Endothelial cell of umbilical vein (primary cell): ENCODE measurements around the gene MTA2. TPM values are rescaled to one million over a fixed set of nuclear protein-coding genes. Genes with fewer than 3 reads are reported as not detected.

Experiments used
- BruUV-seq: library from RNA; stranded (reverse); fragments of 400-500 nt; replicated peaks from 2 replicates; lab custom pipeline; 2021; lab: Mats Ljungman, UMichigan
- CTCF ChIA-PET: fragments of 300-600, 350-600 bp; sonication (Branson Sonifier 250); formaldehyde crosslinking; loops from one replicate; lab custom pipeline; 2021; ENCODE audit warnings: antibody characterized with exemption, inconsistent platforms; lab: Charles Lee
- POLR2A ChIA-PET: fragments of 300-600, 350-600 bp; sonication (Branson Sonifier 250); formaldehyde crosslinking; loops from one replicate; lab custom pipeline; 2021; ENCODE audit warnings: antibody characterized with exemption, inconsistent platforms; lab: Charles Lee
- DNase-seq: peaks from one replicate; pipeline ENCODE4 v3.0.0-alpha.2; 2011; ENCODE audit warnings: low read depth, low spot score
- FAIRE-seq: peaks from 2 replicates; lab custom pipeline; 2011; peaks lifted over from hg19 to GRCh38; lab: Jason Lieb, UNC
- H2AFZ ChIP-seq: 2 replicates; pipeline ENCODE4 v1.6.0; 2012; ENCODE audit warnings: low read depth, low read length, control low read depth, inconsistent platforms
- H3K27ac ChIP-seq: 2 replicates; pipeline ENCODE4 v1.5.1; 2011; ENCODE audit warnings: low read depth, mild to moderate bottlenecking, control low read depth, low read length, moderate library complexity; ENCODE audit not compliant: insufficient read depth
- H3K27me3 ChIP-seq, 2 experiments: 2 replicates each; pipeline versions ENCODE4 v1.6.0 to v1.6.1; 2011; ENCODE audit warnings: low read length in 2 of 2, mixed read lengths in 1 of 2; ENCODE audit not compliant: control insufficient read depth in 2 of 2, insufficient read depth in 2 of 2
- H3K36me3 ChIP-seq, 2 experiments: 2 replicates in 1 of 2; 3 replicates in 1 of 2; pipeline ENCODE4 v1.5.1; 2011; ENCODE audit warnings: low read length in 2 of 2, mild to moderate bottlenecking in 1 of 2, moderate library complexity in 1 of 2; ENCODE audit not compliant: control insufficient read depth in 2 of 2, insufficient read depth in 2 of 2; ENCODE audit errors: extremely low read depth in 1 of 2
- H3K4me1 ChIP-seq: 3 replicates; pipeline ENCODE4 v1.5.1; 2011; ENCODE audit warnings: mild to moderate bottlenecking, low read length; ENCODE audit not compliant: control insufficient read depth, insufficient read depth; ENCODE audit errors: extremely low read depth
- H3K4me2 ChIP-seq: 2 replicates; pipeline ENCODE4 v1.6.1; 2011; ENCODE audit warnings: low read length, control low read depth, mixed read lengths; ENCODE audit not compliant: insufficient read depth
- H3K4me3 ChIP-seq, 3 experiments: fragments of 200-600 bp in 1 of 3; sonication (generic), shearing (Covaris generic) in 1 of 3; replicated peaks in 1 of 3; 2 replicates each; pipeline ENCODE4 v1.5.1; 2011 to 2016; ENCODE audit warnings: control low read depth in 3 of 3, low read length in 3 of 3, mild to moderate bottlenecking in 2 of 3, inconsistent platforms in 1 of 3, low read depth in 1 of 3, moderate library complexity in 1 of 3; ENCODE audit not compliant: insufficient read depth in 1 of 3
- H3K79me2 ChIP-seq: 2 replicates; pipeline ENCODE4 v1.6.0; 2012; ENCODE audit warnings: low read length, inconsistent platforms; ENCODE audit not compliant: control insufficient read depth, insufficient read depth
- H3K9ac ChIP-seq: replicated peaks from 2 replicates; pipeline ENCODE3; 2011; ENCODE audit warnings: low read length, control low read depth; ENCODE audit not compliant: insufficient read depth; ENCODE audit errors: extremely low read depth
- H3K9me1 ChIP-seq: replicated peaks from 3 replicates; pipeline ENCODE4 v1.6.0; 2011; ENCODE audit warnings: mild to moderate bottlenecking, low read length; ENCODE audit not compliant: control insufficient read depth, insufficient read depth; ENCODE audit errors: extremely low read depth
- H3K9me3 ChIP-seq: replicated peaks from 2 replicates; pipeline ENCODE4 v1.5.1; 2012; ENCODE audit warnings: low read length, inconsistent platforms; ENCODE audit not compliant: control insufficient read depth, insufficient read depth
- H4K20me1 ChIP-seq: replicated peaks from 2 replicates; pipeline ENCODE3; 2011; ENCODE audit warnings: mild to moderate bottlenecking, low read length; ENCODE audit not compliant: control insufficient read depth, insufficient read depth; ENCODE audit errors: extremely low read depth
- EZH2 ChIP-seq: IDR thresholded peaks from 2 replicates; pipeline ENCODE4 v1.6.1; 2012; ENCODE audit warnings: borderline replicate concordance, low read depth, mild to moderate bottlenecking, moderate library complexity, low read length, inconsistent platforms; ENCODE audit not compliant: severe bottlenecking
- FOS ChIP-seq: IDR thresholded peaks from 2 replicates; pipeline ENCODE4 v1.6.1; 2011; ENCODE audit warnings: mild to moderate bottlenecking, low read length, moderate library complexity, borderline replicate concordance; ENCODE audit not compliant: insufficient read depth
- GATA2 ChIP-seq: IDR thresholded peaks from 2 replicates; pipeline ENCODE4 v1.7.0; 2011; ENCODE audit warnings: low read depth, mild to moderate bottlenecking, moderate library complexity, mixed read lengths, low read length; ENCODE audit not compliant: insufficient read length, insufficient read depth
- JUN ChIP-seq: IDR thresholded peaks from 2 replicates; pipeline ENCODE4 v1.6.1; 2011; ENCODE audit warnings: borderline replicate concordance, low read depth; ENCODE audit not compliant: insufficient read length, insufficient read depth
- MYC ChIP-seq: IDR thresholded peaks from one replicate; pipeline ENCODE4 v1.6.1; 2011; ENCODE audit warnings: mild to moderate bottlenecking, low read depth, low read length
- POLR2A ChIP-seq: IDR thresholded peaks from 2 replicates; pipeline ENCODE4 v1.6.1; 2012; ENCODE audit warnings: low read depth, mild to moderate bottlenecking, control low read depth, low read length
- POLR2AphosphoS5 ChIP-seq: IDR thresholded peaks from 2 replicates; pipeline ENCODE4 v1.6.1; 2012; ENCODE audit warnings: low read depth, mild to moderate bottlenecking, control low read depth, low read length, moderate library complexity; ENCODE audit not compliant: insufficient read depth
- dilution Hi-C: fragments of 300-500 bp; cut with MboI; formaldehyde crosslinking; loops from one replicate; pipeline ENCODE4 v1.15.0; 2019; ENCODE audit warnings: low sequenced_read_pairs; ENCODE audit not compliant: extremely low pct_ligation_motif_present
- intact Hi-C: fragments of 100-400 bp; cut with micrococcal nuclease; formaldehyde crosslinking; loops from one replicate; pipeline ENCODE4 v1.10.0; 2022
- polyA plus RNA-seq, 4 experiments: library from polyadenylated mRNA; depleted of rRNA in 3 of 4; stranded (reverse) in 3 of 4; unstranded in 1 of 4; fragments of >200 nt; gene quantifications; 2 replicates each; pipeline versions ENCODE4 v1.2.1 to v1.2.3, GENCODE V29; 2011 to 2012; ENCODE audit warnings: missing spikeins in 1 of 4
- total RNA-seq: library from RNA; stranded (reverse); gene quantifications from 2 replicates; pipeline ENCODE4 v1.2.3, GENCODE V29; 2021
- TF ChIP-seq, protein P1 (sequence below): IDR thresholded peaks from 2 replicates; pipeline ENCODE4 v1.6.1; 2011; ENCODE audit not compliant: insufficient read depth, insufficient read length
- TF ChIP-seq, protein P2 (sequence below), 2 donors: IDR thresholded peaks; 1 replicate in 1 of 2; 2 replicates in 1 of 2; pipeline ENCODE4 v1.5.1; 2011; ENCODE audit warnings: low read length in 2 of 2, mild to moderate bottlenecking in 2 of 2, moderate library complexity in 2 of 2, control low read depth in 1 of 2, inconsistent platforms in 1 of 2, low read depth in 1 of 2; ENCODE audit not compliant: insufficient read depth in 1 of 2; ENCODE audit errors: extremely low read depth in 1 of 2

The MTA2 gene
- total and polyA plus RNA-seq, 2 donors (not counting 3 experiments of a cell fraction or from before 2014, with no cell fraction given) = 40.4 to 166 TPM

DNA sequence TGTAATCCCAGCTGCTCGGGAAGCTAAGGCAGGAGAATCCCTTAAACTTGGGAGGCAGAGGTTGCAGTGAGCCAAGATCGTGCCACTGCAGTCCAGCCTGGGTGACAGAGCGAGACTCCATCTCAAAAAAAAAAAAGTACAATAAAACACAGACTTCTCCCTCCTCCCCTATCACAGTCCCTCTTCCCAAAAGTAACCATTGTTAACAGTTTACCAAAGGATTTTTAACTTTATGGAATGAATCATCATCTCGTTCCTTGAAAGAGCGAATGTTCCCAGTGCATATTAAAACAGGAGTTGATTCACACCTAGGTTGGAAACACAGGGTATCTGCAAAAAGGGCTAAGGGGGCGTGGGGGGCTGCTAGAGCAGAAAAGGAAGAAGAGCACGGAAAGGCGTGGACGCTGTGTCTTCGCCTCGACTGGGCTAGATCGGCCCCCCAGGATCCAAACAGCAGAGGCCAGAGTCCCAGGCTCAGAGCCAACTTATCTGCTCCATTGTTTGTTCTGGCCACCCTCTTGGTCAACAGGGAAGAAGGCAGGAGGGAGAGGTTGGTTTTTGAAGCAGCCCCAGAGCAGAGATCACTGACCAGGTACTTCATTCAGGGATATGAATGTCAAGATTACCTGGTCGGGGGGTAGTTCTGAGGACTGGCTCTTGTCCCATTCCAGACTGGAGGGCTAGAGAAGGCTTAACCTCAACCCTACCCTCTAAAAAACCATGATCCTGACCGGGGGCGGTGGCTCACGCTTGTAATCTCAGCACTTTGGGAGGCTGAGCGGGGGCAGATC is 52.9 kb downstream of the MTA2 start:
- peak overlapping the region; percentile 59 for H2AFZ ChIP-seq
- H3K79me2 ChIP-seq = peaks cover 28% of the 10 kb centered on the region
- H3K36me3 ChIP-seq = no peaks in the 10 kb centered on the region
- peak overlapping the region; percentile 1 for H3K27ac ChIP-seq
- CTCF ChIA-PET = interaction anchor here (1.7 to 11.0 kb wide), 2 partner anchors 10 to 124 kb away, joined by 10 to 376 read pairs; no protein-coding TSS in a partner anchor
- no peak overlapping the region for H3K4me3 ChIP-seq
- no peaks in the 10 kb centered on the region for H3K9me1 ChIP-seq
- DNase-seq (peak; percentile 69), FAIRE-seq (peak; percentile 98)
- H3K9me3 ChIP-seq = no peaks in the 10 kb centered on the region
- no peaks in the 10 kb centered on the region for H3K27me3 ChIP-seq
- no peak overlapping the region for H3K9ac ChIP-seq
- TF ChIP-seq FOS (peak; percentile 33), POLR2AphosphoS5 (peak; percentile 48)
- TF ChIP-seq, protein P1, sequence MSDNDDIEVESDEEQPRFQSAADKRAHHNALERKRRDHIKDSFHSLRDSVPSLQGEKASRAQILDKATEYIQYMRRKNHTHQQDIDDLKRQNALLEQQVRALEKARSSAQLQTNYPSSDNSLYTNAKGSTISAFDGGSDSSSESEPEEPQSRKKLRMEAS = no peak
- H3K4me1 ChIP-seq = peaks cover 51% of the 10 kb centered on the region
- POLR2A ChIA-PET = no interaction called here
- BruUV-seq = no TSS peak
- intact Hi-C loops (no loop called here), dilution Hi-C loops (no loop called here)
- peak overlapping the region; percentile 37 for H3K4me2 ChIP-seq
- no peaks in the 10 kb centered on the region for H4K20me1 ChIP-seq

DNA sequence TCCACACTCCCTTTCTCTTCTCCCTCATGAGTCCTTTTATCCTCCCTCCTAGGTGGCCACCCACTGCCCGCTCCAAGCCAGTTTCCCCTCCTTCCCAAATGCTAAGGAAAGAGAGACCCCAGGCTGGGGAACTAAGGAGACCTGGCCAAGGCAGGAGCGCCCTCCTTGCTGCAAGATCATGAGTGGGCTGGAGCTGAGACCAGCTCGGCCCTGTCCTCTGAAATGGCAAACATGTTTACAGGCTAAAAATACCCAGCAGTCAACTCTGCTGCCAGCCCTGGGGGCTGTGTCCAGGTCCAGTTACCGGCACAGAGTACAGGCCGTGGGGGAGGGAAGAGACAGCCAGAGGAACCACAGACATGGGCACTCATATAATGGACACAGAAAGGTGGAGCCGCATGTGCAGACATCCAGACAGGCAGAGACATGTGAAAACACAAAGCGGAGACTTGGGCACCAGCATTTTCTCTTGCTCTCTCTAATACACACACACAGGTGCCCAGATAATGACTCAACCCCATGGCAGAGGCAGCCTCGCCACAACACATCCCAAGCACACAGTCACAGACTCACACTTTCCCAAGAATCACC is 53.9 kb downstream of the MTA2 start:
- intact Hi-C loops = no loop called here
- Histone ChIP-seq H3K27me3 (no peaks in the 10 kb centered on the region), H3K79me2 (peaks cover 38% of the 10 kb centered on the region), H3K4me2 (peak overlapping the region; percentile 67), H3K9me1 (no peaks in the 10 kb centered on the region), H3K27ac (no peak overlapping the region), H3K9ac (no peak overlapping the region), H4K20me1 (no peaks in the 10 kb centered on the region), H2AFZ (no peak overlapping the region), H3K9me3 (no peaks in the 10 kb centered on the region), H3K4me3 (no peak overlapping the region), H3K36me3 (no peaks in the 10 kb centered on the region), H3K4me1 (peaks cover 51% of the 10 kb centered on the region)
- ChIA-PET CTCF (interaction anchor here (1.2 to 11.0 kb wide), 3 partner anchors 11 to 153 kb away, joined by 7 to 376 read pairs (median 10); no protein-coding TSS in a partner anchor), POLR2A (interaction anchor here (1.0 to 1.4 kb wide), 2 partner anchors 8 to 117 kb away, joined by 3 read pairs; partner anchors contain the start of genes C11orf98 and CSKMT)
- dilution Hi-C loops = no loop called here
- FAIRE-seq = peak; percentile 38
- no TSS peak for BruUV-seq
- DNase-seq = peak; percentile 37
- TF ChIP-seq FOS = no peak
- TF ChIP-seq, protein P1 = no peak
- TF ChIP-seq JUN = no peak
- no peak for TF ChIP-seq MYC
- TF ChIP-seq POLR2AphosphoS5 = no peak
- TF ChIP-seq EZH2 = no peak
- TF ChIP-seq, protein P2, sequence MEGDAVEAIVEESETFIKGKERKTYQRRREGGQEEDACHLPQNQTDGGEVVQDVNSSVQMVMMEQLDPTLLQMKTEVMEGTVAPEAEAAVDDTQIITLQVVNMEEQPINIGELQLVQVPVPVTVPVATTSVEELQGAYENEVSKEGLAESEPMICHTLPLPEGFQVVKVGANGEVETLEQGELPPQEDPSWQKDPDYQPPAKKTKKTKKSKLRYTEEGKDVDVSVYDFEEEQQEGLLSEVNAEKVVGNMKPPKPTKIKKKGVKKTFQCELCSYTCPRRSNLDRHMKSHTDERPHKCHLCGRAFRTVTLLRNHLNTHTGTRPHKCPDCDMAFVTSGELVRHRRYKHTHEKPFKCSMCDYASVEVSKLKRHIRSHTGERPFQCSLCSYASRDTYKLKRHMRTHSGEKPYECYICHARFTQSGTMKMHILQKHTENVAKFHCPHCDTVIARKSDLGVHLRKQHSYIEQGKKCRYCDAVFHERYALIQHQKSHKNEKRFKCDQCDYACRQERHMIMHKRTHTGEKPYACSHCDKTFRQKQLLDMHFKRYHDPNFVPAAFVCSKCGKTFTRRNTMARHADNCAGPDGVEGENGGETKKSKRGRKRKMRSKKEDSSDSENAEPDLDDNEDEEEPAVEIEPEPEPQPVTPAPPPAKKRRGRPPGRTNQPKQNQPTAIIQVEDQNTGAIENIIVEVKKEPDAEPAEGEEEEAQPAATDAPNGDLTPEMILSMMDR (IDR thresholded peaks at IDR 0.05; ENCODE audit: extremely low read depth in 1 of 2, insufficient read depth in 1 of 2, low read depth in 1 of 2, low read length in 2 of 2) = no peak
- TF ChIP-seq GATA2 = no peak
- TF ChIP-seq POLR2A = no peak
